CD4-positive, alpha-beta T cell (primary cell): ENCODE data around the gene SPATA4. TPM values are rescaled to one million over a fixed set of nuclear protein-coding genes. Genes with fewer than 3 reads are reported as not detected.

ENCODE experiments used
- ATAC-seq: fragments of 200-7000 bp; cut with Tn5 transposase; one replicate; pipeline ENCODE4 v1.10.0; 2022; ENCODE audit warnings: mild to moderate bottlenecking; ENCODE audit not compliant: poor library complexity
- CTCF ChIA-PET: fragments of 350-600 bp; sonication (Branson Sonifier 250); formaldehyde crosslinking; loops from one replicate; lab custom pipeline; 2021; ENCODE audit warnings: antibody characterized with exemption, inconsistent platforms; lab: Charles Lee
- POLR2A ChIA-PET: fragments of 350-600 bp; sonication (Branson Sonifier 250); formaldehyde crosslinking; loops from one replicate; lab custom pipeline; 2021; ENCODE audit warnings: antibody characterized with exemption, inconsistent platforms; lab: Charles Lee
- DNase-seq, 14 experiments: peaks; one replicate each; pipeline ENCODE4 v3.0.0-alpha.2; 2013 to 2020; ENCODE audit warnings: mixed read lengths in 2 of 14
- H3K27ac ChIP-seq, 2 donors: one replicate each; pipeline versions ENCODE4 v1.5.1 to v1.7.0; 2013; ENCODE audit warnings: low read length in 2 of 2, low read depth in 1 of 2, mild to moderate bottlenecking in 1 of 2
- H3K27me3 ChIP-seq, 2 experiments: 1 replicate in 1 of 2; 2 replicates in 1 of 2; pipeline versions ENCODE4 v1.6.1 to v1.7.0; 2013; ENCODE audit warnings: low read length in 2 of 2, control low read depth in 1 of 2, mild to moderate bottlenecking in 1 of 2, moderate library complexity in 1 of 2; ENCODE audit not compliant: insufficient read depth in 2 of 2, control insufficient read depth in 1 of 2
- H3K36me3 ChIP-seq: one replicate; pipeline ENCODE4 v1.6.1; 2013; ENCODE audit warnings: low read length, control low read depth; ENCODE audit not compliant: insufficient read depth
- H3K4me1 ChIP-seq: one replicate; pipeline ENCODE4 v1.6.1; 2013; ENCODE audit warnings: low read length, control low read depth; ENCODE audit not compliant: insufficient read depth
- H3K4me3 ChIP-seq: one replicate; pipeline ENCODE4 v1.5.1; 2013; ENCODE audit warnings: mild to moderate bottlenecking, low read length, moderate library complexity
- H3K9me3 ChIP-seq, 2 experiments: 1 replicate in 1 of 2; 2 replicates in 1 of 2; pipeline versions ENCODE4 v1.6.1 to v1.7.0; 2013; ENCODE audit warnings: low read length in 2 of 2, mild to moderate bottlenecking in 2 of 2, control low read depth in 1 of 2, moderate library complexity in 1 of 2; ENCODE audit not compliant: control insufficient read depth in 1 of 2, insufficient read depth in 1 of 2
- H3K27ac Mint-ChIP-seq: one replicate; pipeline ENCODE4 v1.8.0; 2020; ENCODE audit warnings: mixed read lengths
- H3K27me3 Mint-ChIP-seq: one replicate; pipeline ENCODE4 v1.8.0; 2021; ENCODE audit warnings: mixed read lengths
- H3K36me3 Mint-ChIP-seq: one replicate; pipeline ENCODE4 v1.8.0; 2021; ENCODE audit warnings: low read depth, mixed read lengths
- H3K4me1 Mint-ChIP-seq: one replicate; pipeline ENCODE4 v1.8.0; 2021; ENCODE audit warnings: low read depth, mixed read lengths
- H3K4me3 Mint-ChIP-seq: one replicate; pipeline ENCODE4 v1.8.0; 2020; ENCODE audit warnings: mild to moderate bottlenecking, mixed read lengths
- H3K9me3 Mint-ChIP-seq: one replicate; pipeline ENCODE4 v1.8.0; 2020; ENCODE audit warnings: mixed read lengths
- CTCF ChIP-seq: fragments of 200-600 bp; IDR thresholded peaks from one replicate; pipeline ENCODE4 v1.8.0; 2022; ENCODE audit warnings: antibody characterized with exemption, mild to moderate bottlenecking
- intact Hi-C, 2 experiments: fragments of 100-400 bp; cut with DNase I in 1 of 2; cut with micrococcal nuclease in 1 of 2; formaldehyde crosslinking; loops; one replicate each; pipeline versions ENCODE4 v1.15.1 to v1.9.0; 2023 to 2025; cut with DNase I, micrococcal nuclease
- total RNA-seq, 174 experiments: library from RNA in 2 of 174; stranded (reverse) in 2 of 174; gene quantifications; one replicate each; pipeline ENCODE4 v1.2.3 and lab custom pipeline; 2021 to 2026

Gene SPATA4
- total RNA-seq, 2 experiments from 2014 or later = not detected

- intact Hi-C loops = no loop called here
- H3K27me3 Mint-ChIP-seq = peaks cover 5% of the 10 kb centered on the region
- no peak overlapping the region for H3K4me3 Mint-ChIP-seq
- no peak for ATAC-seq
- no peak overlapping the region for H3K27ac Mint-ChIP-seq
- Histone ChIP-seq H3K4me3 (no peak overlapping the region), H3K36me3 (no peaks in the 10 kb centered on the region), H3K27me3 (no peaks in the 10 kb centered on the region), H3K27ac (no peak overlapping the region), H3K9me3 (no peaks in the 10 kb centered on the region), H3K4me1 (no peaks in the 10 kb centered on the region)
- no peaks in the 10 kb centered on the region for H3K36me3 Mint-ChIP-seq
- no peak for DNase-seq
- H3K4me1 Mint-ChIP-seq = no peaks in the 10 kb centered on the region
- POLR2A ChIA-PET = no interaction called here
- H3K9me3 Mint-ChIP-seq = no peaks in the 10 kb centered on the region
- CTCF ChIA-PET = no interaction called here
- no peak for TF ChIP-seq CTCF
Observed at GRCh38 chr4:176142253-176142652, 53.1 kb downstream of the SPATA4 start.

- no peak overlapping the region for H3K27ac Mint-ChIP-seq
- no peak for TF ChIP-seq CTCF
Observed at GRCh38 chr4:176139518-176139917, 55.9 kb downstream of the SPATA4 start.

GRCh38 chr4:176137631-176138030 is 57.8 kb downstream of the SPATA4 start:
- Mint-ChIP-seq H3K36me3 (no peaks in the 10 kb centered on the region), H3K4me1 (no peaks in the 10 kb centered on the region), H3K27ac (no peak overlapping the region), H3K4me3 (no peak overlapping the region), H3K27me3 (no peaks in the 10 kb centered on the region), H3K9me3 (no peaks in the 10 kb centered on the region)
- no peak overlapping the region for H3K27ac ChIP-seq
- no peaks in the 10 kb centered on the region for H3K4me1 ChIP-seq
- ChIA-PET POLR2A (no interaction called here), CTCF (no interaction called here)
- no peaks in the 10 kb centered on the region for H3K36me3 ChIP-seq
- H3K27me3 ChIP-seq = no peaks in the 10 kb centered on the region
- no peak for TF ChIP-seq CTCF
- no peak for ATAC-seq
- intact Hi-C loops = no loop called here
- DNase-seq = no peak
- no peak overlapping the region for H3K4me3 ChIP-seq
- no peaks in the 10 kb centered on the region for H3K9me3 ChIP-seq

More at GRCh38 chr4:176139518-176139917, 55.9 kb downstream of the SPATA4 start:
- POLR2A ChIA-PET = no interaction called here
- Mint-ChIP-seq H3K36me3 (no peaks in the 10 kb centered on the region), H3K4me1 (no peaks in the 10 kb centered on the region), H3K4me3 (no peak overlapping the region), H3K9me3 (no peaks in the 10 kb centered on the region), H3K27me3 (peaks cover 5% of the 10 kb centered on the region)
- Histone ChIP-seq H3K27me3 (no peaks in the 10 kb centered on the region), H3K4me1 (no peaks in the 10 kb centered on the region), H3K36me3 (no peaks in the 10 kb centered on the region), H3K9me3 (no peaks in the 10 kb centered on the region), H3K27ac (no peak overlapping the region), H3K4me3 (no peak overlapping the region)
- DNase-seq = no peak
- intact Hi-C loops = no loop called here
- CTCF ChIA-PET = no interaction called here
- ATAC-seq = no peak
